ENCODE data around the gene CWC22. TPM values are rescaled to one million over a fixed set of nuclear protein-coding genes. Genes with fewer than 3 reads are reported as not detected.

The CWC22 gene
- total RNA-seq, 6 experiments from 2014 or later = 5.2 to 7.8 (median 7.2) TPM

DNA sequence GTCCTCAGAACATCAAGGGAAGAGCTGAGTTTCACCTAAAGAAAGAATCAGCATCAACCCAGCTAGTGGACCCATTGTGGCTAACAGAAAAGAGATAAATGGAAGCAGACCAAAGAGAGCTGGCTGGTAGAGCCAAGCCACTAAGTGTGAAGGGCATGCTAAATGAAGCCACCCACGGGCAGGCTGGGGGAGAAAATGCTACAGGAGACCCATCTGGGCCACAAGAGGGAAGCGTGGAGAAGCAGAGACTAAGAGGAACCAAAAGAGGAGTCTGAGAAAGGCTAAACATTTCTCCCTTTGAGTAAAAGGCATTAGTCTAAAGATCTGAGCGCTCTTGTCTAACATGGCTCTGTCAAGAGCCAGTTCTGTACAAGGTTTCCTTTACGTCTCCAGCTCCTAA is 15.8 kb downstream of the CWC22 start:
- DNase-seq = no peak
- no peak for TF ChIP-seq POLR2A (IDR thresholded peaks at IDR 0.05)
- TF ChIP-seq, protein P1, sequence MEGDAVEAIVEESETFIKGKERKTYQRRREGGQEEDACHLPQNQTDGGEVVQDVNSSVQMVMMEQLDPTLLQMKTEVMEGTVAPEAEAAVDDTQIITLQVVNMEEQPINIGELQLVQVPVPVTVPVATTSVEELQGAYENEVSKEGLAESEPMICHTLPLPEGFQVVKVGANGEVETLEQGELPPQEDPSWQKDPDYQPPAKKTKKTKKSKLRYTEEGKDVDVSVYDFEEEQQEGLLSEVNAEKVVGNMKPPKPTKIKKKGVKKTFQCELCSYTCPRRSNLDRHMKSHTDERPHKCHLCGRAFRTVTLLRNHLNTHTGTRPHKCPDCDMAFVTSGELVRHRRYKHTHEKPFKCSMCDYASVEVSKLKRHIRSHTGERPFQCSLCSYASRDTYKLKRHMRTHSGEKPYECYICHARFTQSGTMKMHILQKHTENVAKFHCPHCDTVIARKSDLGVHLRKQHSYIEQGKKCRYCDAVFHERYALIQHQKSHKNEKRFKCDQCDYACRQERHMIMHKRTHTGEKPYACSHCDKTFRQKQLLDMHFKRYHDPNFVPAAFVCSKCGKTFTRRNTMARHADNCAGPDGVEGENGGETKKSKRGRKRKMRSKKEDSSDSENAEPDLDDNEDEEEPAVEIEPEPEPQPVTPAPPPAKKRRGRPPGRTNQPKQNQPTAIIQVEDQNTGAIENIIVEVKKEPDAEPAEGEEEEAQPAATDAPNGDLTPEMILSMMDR (IDR thresholded peaks at IDR 0.05) = no peak
- H3K27me3 ChIP-seq = no peaks in the 10 kb centered on the region
- ATAC-seq = no peak
- intact Hi-C loops (cut with DNase I) = no loop called here
- H3K4me3 ChIP-seq = no peak overlapping the region
- no peak overlapping the region for H3K27ac ChIP-seq
- H3K36me3 ChIP-seq = peaks cover 0 to 22% (median 7%) of the 10 kb centered on the region in 4 donors
- H3K9me3 ChIP-seq = no peaks in the 10 kb centered on the region
- H3K4me1 ChIP-seq = peaks cover 0 to 6% (median 0%) of the 10 kb centered on the region in 4 donors
- 91% methylated on average over 4 of the region's 4 CpGs for WGBS (ENCODE audit: insufficient coverage, low coverage, low lambda C conversion rate, missing lambda C conversion rate)

- WGBS (ENCODE audit: insufficient coverage, low coverage, low lambda C conversion rate, missing lambda C conversion rate) = 70% methylated on average over 5 of the region's 5 CpGs
Measured at GRCh38 chr2:179990676-179991317, 16.3 kb downstream of the CWC22 start.

GRCh38 chr2:179987916-179988315 is 19.2 kb downstream of the CWC22 start:
- no peak overlapping the region for H3K27ac ChIP-seq
- H3K4me1 ChIP-seq = no peaks in the 10 kb centered on the region
- H3K27me3 ChIP-seq = no peaks in the 10 kb centered on the region
- no peak for ATAC-seq
- no peaks in the 10 kb centered on the region for H3K9me3 ChIP-seq
- DNase-seq = no peak
- intact Hi-C loops (cut with DNase I) = no loop called here
- peaks cover 0 to 35% (median 8%) of the 10 kb centered on the region in 4 donors for H3K36me3 ChIP-seq
- H3K4me3 ChIP-seq = no peak overlapping the region
- TF ChIP-seq, protein P1 (IDR thresholded peaks at IDR 0.05) = no peak
- TF ChIP-seq POLR2A (IDR thresholded peaks at IDR 0.05) = no peak
- WGBS (ENCODE audit: insufficient coverage, low coverage, low lambda C conversion rate, missing lambda C conversion rate) = 80% methylated on average over 1 of the region's 1 CpG

More at GRCh38 chr2:179990676-179991317, 16.3 kb downstream of the CWC22 start:
- intact Hi-C loops (cut with DNase I) = no loop called here
- TF ChIP-seq, protein P1 (IDR thresholded peaks at IDR 0.05) = no peak
- no peak for TF ChIP-seq POLR2A (IDR thresholded peaks at IDR 0.05)
- H3K27ac ChIP-seq = no peak overlapping the region
- H3K27me3 ChIP-seq = no peaks in the 10 kb centered on the region
- H3K4me3 ChIP-seq = no peak overlapping the region
- no peak for DNase-seq
- H3K36me3 ChIP-seq = peaks cover 0 to 28% (median 9%) of the 10 kb centered on the region in 4 donors
- H3K4me1 ChIP-seq = peaks cover 0 to 6% (median 0%) of the 10 kb centered on the region in 4 donors
- no peaks in the 10 kb centered on the region for H3K9me3 ChIP-seq
- ATAC-seq = no peak

- no peak for TF ChIP-seq POLR2A (IDR thresholded peaks at IDR 0.05)
- TF ChIP-seq, protein P1 (IDR thresholded peaks at IDR 0.05) = no peak
- no peaks in the 10 kb centered on the region for H3K4me1 ChIP-seq
- no peak overlapping the region for H3K4me3 ChIP-seq
- H3K27ac ChIP-seq = no peak overlapping the region
- ATAC-seq (no peak), DNase-seq (no peak)
- WGBS (ENCODE audit: insufficient coverage, low coverage, low lambda C conversion rate, missing lambda C conversion rate) = 87% methylated on average over 5 of the region's 5 CpGs
- intact Hi-C loops (cut with DNase I) = no loop called here
- peaks cover 3 to 51% (median 14%) of the 10 kb centered on the region in 4 donors for H3K36me3 ChIP-seq
- no peaks in the 10 kb centered on the region for H3K27me3 ChIP-seq
- H3K9me3 ChIP-seq = no peaks in the 10 kb centered on the region
Measured at GRCh38 chr2:179985163-179985820, 21.8 kb downstream of the CWC22 start.
